Stomach (tissue), 4 donors: ENCODE data around the gene CNNM4.

Source experiments
- CTCF ChIP-seq, 7 experiments: fragments of 450-650 bp in 4 of 7; fragments of 200-600 bp in 3 of 7; sonication (generic) in 3 of 7; IDR thresholded peaks; one replicate each; pipeline ENCODE4 v1.5.1; 2016 to 2019; ENCODE audit warnings: antibody characterized with exemption in 7 of 7, control low read depth in 2 of 7, mild to moderate bottlenecking in 1 of 7
- EP300 ChIP-seq: sonication (generic); formaldehyde crosslinking; IDR thresholded peaks from one replicate; pipeline ENCODE4 v1.6.1; 2017; ENCODE audit warnings: antibody characterized with exemption
- POLR2A ChIP-seq, 4 donors: fragments of 450-650 bp; IDR thresholded peaks; one replicate each; pipeline ENCODE4 v1.6.1; 2016; ENCODE audit warnings: antibody characterized with exemption in 4 of 4, control low read depth in 2 of 4, mild to moderate bottlenecking in 1 of 4, moderate library complexity in 1 of 4
- POLR2AphosphoS5 ChIP-seq, 3 donors: sonication (generic); formaldehyde crosslinking; IDR thresholded peaks; one replicate each; pipeline ENCODE4 v1.6.1; 2016; ENCODE audit warnings: antibody characterized with exemption in 3 of 3

- no peak for TF ChIP-seq CTCF (IDR thresholded peaks at IDR 0.05)
- TF ChIP-seq POLR2AphosphoS5 (IDR thresholded peaks at IDR 0.05) = peak in 1 of 3 donors; percentile 17
- no peak for TF ChIP-seq POLR2A (IDR thresholded peaks at IDR 0.05)
- TF ChIP-seq EP300 = no peak
Measured at GRCh38 chr2:96768083-96768561, 7.4 kb downstream of the CNNM4 start.
